Activated naive CD4-positive, alpha-beta T cell treated with anti-CD3 and anti-CD28 coated beads, Interleukin-2, amount 10 ng/mL, durations not matched to agents 7 days and 5 days (primary cell): ENCODE measurements around the gene STOML1.
"Not testable (repeated sequence)": the region's sequence is repeated elsewhere in the genome, so short reads cannot be mapped to it uniquely, and the experiment has no call there.

Experiments
- CTCF ChIA-PET: fragments of 350-600 bp; sonication (Branson Sonifier 250); formaldehyde crosslinking; loops from one replicate; lab custom pipeline; 2021; ENCODE audit warnings: antibody characterized with exemption; lab: Charles Lee
- DNase-seq: peaks from one replicate; pipeline ENCODE4 v3.0.0-alpha.2; 2020
- H3K27ac Mint-ChIP-seq: one replicate; pipeline ENCODE4 v1.8.0; 2021; ENCODE audit warnings: mild to moderate bottlenecking, moderate library complexity, mixed read lengths
- H3K27me3 Mint-ChIP-seq: one replicate; pipeline ENCODE4 v1.8.0; 2021; ENCODE audit warnings: mild to moderate bottlenecking, mixed read lengths
- H3K36me3 Mint-ChIP-seq: one replicate; pipeline ENCODE4 v1.8.0; 2021; ENCODE audit warnings: mixed read lengths
- H3K4me1 Mint-ChIP-seq: one replicate; pipeline ENCODE4 v1.8.0; 2021; ENCODE audit warnings: mixed read lengths
- H3K4me3 Mint-ChIP-seq: one replicate; pipeline ENCODE4 v1.8.0; 2021; ENCODE audit warnings: mild to moderate bottlenecking, moderate library complexity, mixed read lengths
- H3K9me3 Mint-ChIP-seq: one replicate; pipeline ENCODE4 v1.8.0; 2021; ENCODE audit warnings: mixed read lengths

The STOML1 gene

GRCh38 chr15:73947651-73948050, 44.4 kb downstream of the STOML1 start:
- peaks cover 56% of the 10 kb centered on the region for H3K27me3 Mint-ChIP-seq
- peaks cover 17% of the 10 kb centered on the region for H3K4me1 Mint-ChIP-seq
- DNase-seq: no peak
- CTCF ChIA-PET: no interaction called here
- H3K4me3 Mint-ChIP-seq: no peak overlapping the region
- H3K27ac Mint-ChIP-seq: no peak overlapping the region
- no peaks in the 10 kb centered on the region for H3K36me3 Mint-ChIP-seq
- H3K9me3 Mint-ChIP-seq: no peaks in the 10 kb centered on the region

GRCh38 chr15:73946795-73947370, 45.2 kb downstream of the STOML1 start:
- Mint-ChIP-seq H3K27me3 (peaks cover 62% of the 10 kb centered on the region), H3K27ac (no peak overlapping the region), H3K9me3 (no peaks in the 10 kb centered on the region), H3K4me3 (no peak overlapping the region), H3K36me3 (no peaks in the 10 kb centered on the region), H3K4me1 (peaks cover 22% of the 10 kb centered on the region)
- DNase-seq: peak; percentile 15
- CTCF ChIA-PET: no interaction called here

GRCh38 chr15:73946046-73946721, 45.9 kb downstream of the STOML1 start:
- Mint-ChIP-seq H3K9me3 (no peaks in the 10 kb centered on the region), H3K27ac (no peak overlapping the region), H3K4me1 (peaks cover 23% of the 10 kb centered on the region), H3K4me3 (no peak overlapping the region), H3K36me3 (no peaks in the 10 kb centered on the region), H3K27me3 (peaks cover 60% of the 10 kb centered on the region)
- CTCF ChIA-PET: interaction anchor here (1.0 to 1.3 kb wide), 2 partner anchors 13 to 72 kb away, joined by 3 to 4 read pairs; no protein-coding TSS in a partner anchor
- DNase-seq: no peak

- Mint-ChIP-seq H3K4me3 (no peak overlapping the region), H3K27ac (no peak overlapping the region), H3K27me3 (peaks cover 54% of the 10 kb centered on the region), H3K36me3 (no peaks in the 10 kb centered on the region), H3K9me3 (no peaks in the 10 kb centered on the region), H3K4me1 (peaks cover 20% of the 10 kb centered on the region)
- DNase-seq: no peak
- CTCF ChIA-PET: interaction anchor here (1.0 to 1.3 kb wide), 2 partner anchors 14 to 71 kb away, joined by 3 to 4 read pairs; no protein-coding TSS in a partner anchor
Observed at GRCh38 chr15:73945130-73945508, 47.0 kb downstream of the STOML1 start.

- H3K4me1 Mint-ChIP-seq: peaks cover 20% of the 10 kb centered on the region
- H3K27me3 Mint-ChIP-seq: peaks cover 52% of the 10 kb centered on the region
- no peaks in the 10 kb centered on the region for H3K9me3 Mint-ChIP-seq
- no peak overlapping the region for H3K4me3 Mint-ChIP-seq
- CTCF ChIA-PET: interaction anchor here (0.6 kb wide), 1 partner anchor 84 kb away, joined by 3 read pairs; no protein-coding TSS in a partner anchor
- no peak overlapping the region for H3K27ac Mint-ChIP-seq
- H3K36me3 Mint-ChIP-seq: no peaks in the 10 kb centered on the region
- no peak for DNase-seq
Observed at GRCh38 chr15:73944161-73945129, 47.6 kb downstream of the STOML1 start.

GRCh38 chr15:73942751-73943270, 49.3 kb downstream of the STOML1 start:
- no peak overlapping the region for H3K27ac Mint-ChIP-seq
- no peak for DNase-seq
- no peaks in the 10 kb centered on the region for H3K36me3 Mint-ChIP-seq
- peaks cover 20% of the 10 kb centered on the region for H3K4me1 Mint-ChIP-seq
- H3K9me3 Mint-ChIP-seq: no peaks in the 10 kb centered on the region
- CTCF ChIA-PET: interaction anchor here (1.2 kb wide), 1 partner anchor 46 kb away, joined by 4 read pairs; no protein-coding TSS in a partner anchor
- peaks cover 43% of the 10 kb centered on the region for H3K27me3 Mint-ChIP-seq
- H3K4me3 Mint-ChIP-seq: no peak overlapping the region

- DNase-seq: peak; percentile 40
Observed at GRCh38 chr15:73941871-73942635, 50.0 kb downstream of the STOML1 start.

DNA sequence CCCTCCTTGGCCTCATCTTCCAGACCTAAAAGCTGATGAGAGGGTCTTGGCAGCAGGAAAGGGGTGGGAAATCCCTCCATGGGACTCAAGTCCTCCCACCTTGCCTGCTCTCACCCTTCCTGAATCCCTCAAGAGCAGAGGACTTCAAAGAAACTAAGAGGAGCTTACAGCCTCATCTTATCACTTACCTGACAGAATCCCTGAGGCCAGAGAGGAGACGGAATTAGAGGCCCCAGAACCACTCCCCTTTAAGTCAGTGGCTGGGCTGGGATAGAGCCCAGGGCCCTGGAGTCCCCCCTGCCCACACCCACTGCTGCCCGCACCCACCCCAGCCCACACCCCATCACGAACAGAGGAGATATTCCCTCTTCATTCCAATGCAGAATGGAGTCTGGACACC, 50.6 kb downstream of the STOML1 start:
- DNase-seq: no peak
- CTCF ChIA-PET: interaction anchor here (1.1 to 3.5 kb wide), 2 partner anchors 14 to 44 kb away, joined by 3 to 15 read pairs; no protein-coding TSS in a partner anchor
- H3K4me1 Mint-ChIP-seq: peaks cover 19% of the 10 kb centered on the region
- no peak overlapping the region for H3K27ac Mint-ChIP-seq
- H3K27me3 Mint-ChIP-seq: peaks cover 45% of the 10 kb centered on the region
- no peak overlapping the region for H3K4me3 Mint-ChIP-seq
- no peaks in the 10 kb centered on the region for H3K9me3 Mint-ChIP-seq
- H3K36me3 Mint-ChIP-seq: no peaks in the 10 kb centered on the region

More at GRCh38 chr15:73941871-73942635, 50.0 kb downstream of the STOML1 start:
- no peak overlapping the region for H3K4me3 Mint-ChIP-seq
- peaks cover 45% of the 10 kb centered on the region for H3K27me3 Mint-ChIP-seq
- H3K9me3 Mint-ChIP-seq: no peaks in the 10 kb centered on the region
- peak overlapping the region; percentile 52 for H3K27ac Mint-ChIP-seq
- CTCF ChIA-PET: interaction anchor here (1.1 to 3.5 kb wide), 2 partner anchors 15 to 45 kb away, joined by 3 to 15 read pairs; no protein-coding TSS in a partner anchor
- H3K36me3 Mint-ChIP-seq: no peaks in the 10 kb centered on the region
- peaks cover 20% of the 10 kb centered on the region for H3K4me1 Mint-ChIP-seq

DNA sequence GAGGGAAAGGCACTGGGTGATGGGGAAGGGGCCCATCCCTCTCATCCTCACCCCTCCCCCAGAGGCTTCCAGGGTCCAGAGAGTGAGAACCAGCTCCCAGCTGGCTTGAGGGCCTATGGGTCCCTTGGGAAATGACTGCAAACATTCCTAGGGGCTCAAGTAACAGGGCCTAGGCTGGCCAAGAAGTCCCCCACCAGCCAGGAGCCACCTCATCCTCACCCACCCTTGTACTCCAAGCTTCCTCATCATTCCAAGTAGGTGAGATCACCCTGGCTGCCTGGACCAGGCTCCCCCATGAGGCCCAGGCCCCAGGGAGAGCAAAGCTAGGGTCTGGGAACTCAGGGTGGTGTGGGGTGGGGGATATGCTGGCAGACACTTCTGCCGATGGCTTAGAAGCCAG, 51.1 kb downstream of the STOML1 start:
- CTCF ChIA-PET: interaction anchor here (0.9 to 3.5 kb wide), 3 partner anchors 10 to 44 kb away, joined by 3 to 15 read pairs (median 3); no protein-coding TSS in a partner anchor
- Mint-ChIP-seq H3K4me1 (peaks cover 17% of the 10 kb centered on the region), H3K27ac (no peak overlapping the region), H3K27me3 (peaks cover 45% of the 10 kb centered on the region), H3K9me3 (no peaks in the 10 kb centered on the region), H3K36me3 (no peaks in the 10 kb centered on the region), H3K4me3 (no peak overlapping the region)
- DNase-seq: no peak

GRCh38 chr15:73940061-73940981, 51.8 kb downstream of the STOML1 start:
- Mint-ChIP-seq H3K27me3 (peaks cover 42% of the 10 kb centered on the region), H3K4me3 (no peak overlapping the region), H3K4me1 (peaks cover 15% of the 10 kb centered on the region), H3K36me3 (no peaks in the 10 kb centered on the region), H3K9me3 (no peaks in the 10 kb centered on the region), H3K27ac (no peak overlapping the region)
- no peak for DNase-seq
- CTCF ChIA-PET: interaction anchor here (0.9 to 3.5 kb wide), 3 partner anchors 11 to 43 kb away, joined by 3 to 15 read pairs (median 3); no protein-coding TSS in a partner anchor

DNA sequence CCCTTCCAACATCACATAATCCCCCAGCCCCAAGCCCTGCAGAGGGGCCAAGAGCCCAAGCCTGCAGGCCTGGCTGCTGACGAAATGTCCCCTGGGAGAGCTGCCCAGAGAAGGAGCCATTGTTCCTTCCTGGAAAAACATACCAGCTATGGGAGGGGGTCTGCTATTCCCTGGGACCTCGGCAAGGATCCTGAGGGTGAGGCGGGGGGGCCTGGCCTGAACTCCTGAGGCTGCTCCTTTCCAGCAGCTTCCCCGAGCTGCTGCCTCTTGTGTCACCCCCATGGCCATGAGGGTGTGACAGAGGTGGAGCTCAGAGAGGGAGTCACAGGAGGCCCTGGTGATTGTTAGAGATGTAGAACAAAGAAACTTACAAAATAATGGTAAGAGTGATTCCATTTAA, 53.0 kb downstream of the STOML1 start:
- Mint-ChIP-seq H3K27ac (no peak overlapping the region), H3K9me3 (no peaks in the 10 kb centered on the region), H3K36me3 (no peaks in the 10 kb centered on the region), H3K4me1 (peaks cover 15% of the 10 kb centered on the region), H3K27me3 (peaks cover 36% of the 10 kb centered on the region), H3K4me3 (no peak overlapping the region)
- CTCF ChIA-PET: interaction anchor here (0.9 to 3.5 kb wide), 3 partner anchors 11 to 34 kb away, joined by 3 to 15 read pairs (median 3); no protein-coding TSS in a partner anchor
- no peak for DNase-seq

DNA sequence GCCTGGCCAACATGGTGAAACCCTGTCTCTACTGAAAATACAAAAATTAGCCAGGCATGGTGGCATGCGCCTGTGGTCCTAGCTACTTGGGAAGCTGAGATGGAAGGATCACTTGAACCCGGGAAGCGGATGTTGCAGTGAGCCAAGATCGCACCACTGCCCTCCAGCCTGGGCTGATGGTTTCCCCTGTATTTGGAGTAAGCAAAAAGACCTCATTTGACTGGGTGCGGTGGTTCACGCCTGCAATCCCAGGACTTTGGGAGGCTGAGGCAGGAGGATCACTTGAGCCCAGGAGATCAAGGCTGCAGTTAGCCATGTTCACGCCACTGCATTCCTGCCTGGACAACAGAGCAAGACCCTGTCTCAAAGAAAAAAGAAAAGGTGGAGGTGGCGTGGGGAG, 53.6 kb downstream of the STOML1 start:
- DNase-seq, H3K27ac Mint-ChIP-seq, H3K4me3 Mint-ChIP-seq, H3K9me3 Mint-ChIP-seq, H3K36me3 Mint-ChIP-seq: not testable (repeated sequence)
- CTCF ChIA-PET: interaction anchor here (1.1 to 3.5 kb wide), 2 partner anchors 11 kb away, joined by 3 to 15 read pairs; no protein-coding TSS in a partner anchor
- peaks cover 15% of the 10 kb centered on the region for H3K4me1 Mint-ChIP-seq
- H3K27me3 Mint-ChIP-seq: peaks cover 33% of the 10 kb centered on the region
